H7 (cell line): Measurements from ENCODE around the gene CCDC15. TPM values are rescaled to one million over a fixed set of nuclear protein-coding genes. Genes with fewer than 3 reads are reported as not detected.
A peak's percentile ranks its signal among the peaks of the same experiment; 100 is the strongest.
"Not testable (repeated sequence)": the region's sequence is repeated elsewhere in the genome, so short reads cannot be mapped to it uniquely, and the experiment has no call there.

Source experiments
- DNase-seq: peaks from one replicate; pipeline ENCODE4 v3.0.0; 2012
- H3K27me3 ChIP-seq: 2 replicates; pipeline ENCODE4 v1.6.0; 2011; ENCODE audit warnings: mild to moderate bottlenecking, low read length; ENCODE audit not compliant: control insufficient read depth, insufficient read depth
- H3K36me3 ChIP-seq: replicated peaks from 2 replicates; pipeline ENCODE4 v1.5.1; 2011; ENCODE audit warnings: low read length; ENCODE audit not compliant: control insufficient read depth, insufficient read depth
- H3K4me3 ChIP-seq: 2 replicates; pipeline ENCODE4 v1.5.1; 2011; ENCODE audit warnings: low read depth, mild to moderate bottlenecking, control low read depth, low read length, moderate library complexity; ENCODE audit not compliant: insufficient read depth
- total RNA-seq: library from RNA; depleted of rRNA; stranded (reverse); fragments of >200 nt; shearing (Covaris generic); gene quantifications from 2 replicates; pipeline ENCODE4 v1.2.3, GENCODE V29; 2014

Gene CCDC15
- total RNA-seq, 1 experiment from 2014 or later = 1.2 TPM

- H3K36me3 ChIP-seq = no peaks in the 10 kb centered on the region
- H3K27me3 ChIP-seq = no peaks in the 10 kb centered on the region; the same call in 1 of the 2 replicates
- no peak overlapping the region for H3K4me3 ChIP-seq
- peak; percentile 32 for DNase-seq
Measured at GRCh38 chr11:125082611-125083311, 128.8 kb downstream of the CCDC15 start.

GRCh38 chr11:125083312-125084056 lies 129.5 kb downstream of the CCDC15 start:
- Histone ChIP-seq H3K4me3 (no peak overlapping the region), H3K36me3 (no peaks in the 10 kb centered on the region), H3K27me3 (no peaks in the 10 kb centered on the region; the same call in 1 of the 2 replicates)
- DNase-seq = peak; percentile 38

GRCh38 chr11:125084057-125084416 lies 130.0 kb downstream of the CCDC15 start:
- H3K36me3 ChIP-seq = no peaks in the 10 kb centered on the region
- DNase-seq = peak; percentile 32
- H3K4me3 ChIP-seq = no peak overlapping the region
- no peaks in the 10 kb centered on the region; the same call in 1 of the 2 replicates for H3K27me3 ChIP-seq

- peak; percentile 32 for DNase-seq
- H3K36me3 ChIP-seq = no peaks in the 10 kb centered on the region
- H3K27me3 ChIP-seq = no peaks in the 10 kb centered on the region; the same call in 1 of the 2 replicates
- no peak overlapping the region for H3K4me3 ChIP-seq
Measured at GRCh38 chr11:125084761-125085231, 130.8 kb downstream of the CCDC15 start.

GRCh38 chr11:125085301-125086081 lies 131.5 kb downstream of the CCDC15 start:
- DNase-seq = peak; percentile 88
- H3K4me3 ChIP-seq = no peak overlapping the region
- no peaks in the 10 kb centered on the region; the same call in 1 of the 2 replicates for H3K27me3 ChIP-seq
- no peaks in the 10 kb centered on the region for H3K36me3 ChIP-seq

- Histone ChIP-seq H3K27me3 (no peaks in the 10 kb centered on the region; the same call in 1 of the 2 replicates), H3K36me3 (no peaks in the 10 kb centered on the region), H3K4me3 (no peak overlapping the region)
- peak; percentile 34 for DNase-seq
Measured at GRCh38 chr11:125086633-125087296, 132.8 kb downstream of the CCDC15 start.

- no peaks in the 10 kb centered on the region for H3K36me3 ChIP-seq
- no peak overlapping the region for H3K4me3 ChIP-seq
- no peak for DNase-seq
Measured at GRCh38 chr11:125088123-125088522, 134.1 kb downstream of the CCDC15 start.

GRCh38 chr11:125088576-125089455 lies 134.8 kb downstream of the CCDC15 start:
- no peaks in the 10 kb centered on the region for H3K27me3 ChIP-seq
- H3K4me3 ChIP-seq = no peak overlapping the region
- no peaks in the 10 kb centered on the region for H3K36me3 ChIP-seq
- DNase-seq = no peak

More at GRCh38 chr11:125088123-125088522, 134.1 kb downstream of the CCDC15 start:
- no peaks in the 10 kb centered on the region for H3K27me3 ChIP-seq

GRCh38 chr11:125089481-125089880 lies 135.5 kb downstream of the CCDC15 start:
- H3K27me3 ChIP-seq, H3K36me3 ChIP-seq, H3K4me3 ChIP-seq, DNase-seq: not testable (repeated sequence)

GRCh38 chr11:125090151-125090550 lies 136.1 kb downstream of the CCDC15 start:
- not testable (repeated sequence) for H3K27me3 ChIP-seq, H3K4me3 ChIP-seq, DNase-seq, H3K36me3 ChIP-seq

- no peak overlapping the region for H3K4me3 ChIP-seq
- no peaks in the 10 kb centered on the region for H3K27me3 ChIP-seq
- H3K36me3 ChIP-seq = no peaks in the 10 kb centered on the region
- DNase-seq = no peak
Measured at GRCh38 chr11:125090816-125091215, 136.8 kb downstream of the CCDC15 start.
